Smooth muscle cell of the pulmonary artery (primary cell): ENCODE measurements around the gene PRPH. TPM values are rescaled to one million over a fixed set of nuclear protein-coding genes. Genes with fewer than 3 reads are reported as not detected.

Experiments
- total RNA-seq: library from RNA; depleted of rRNA; stranded (reverse); fragments of >200 nt; gene quantifications from 2 replicates; pipeline ENCODE4 v1.2.3, GENCODE V29; 2014

Gene PRPH
- total RNA-seq, result 0.33 and 1.9 TPM in 2 replicates

GRCh38 chr12:49295082-49295936 lies at the start of gene PRPH:
Gene PRPH, plus strand, starts transcription at chr12:49295147. Its CDS starts 54 bp downstream, at chr12:49295201.

GRCh38 chr12:49264873-49265792 lies 29.8 kb upstream of the PRPH start, which contains the start of gene TUBA1C:
Gene TUBA1C, plus strand, starts transcription at chr12:49265082. Its CDS starts 100 bp downstream, at chr12:49265182.

GRCh38 chr12:49322708-49323523 lies 28.0 kb downstream of the PRPH start, which contains the start of gene TROAP:
Gene TROAP, plus strand, starts transcription at chr12:49323255. Its CDS starts 354 bp downstream, at chr12:49323609.

GRCh38 chr12:49336645-49337584 lies 42.0 kb downstream of the PRPH start, which contains the start of gene C1QL4:
Gene C1QL4, minus strand, starts transcription at chr12:49337188. Its CDS starts 711 bp downstream, at chr12:49336477.

GRCh38 chr12:49346659-49347310 lies 51.8 kb downstream of the PRPH start, which contains the start of gene DNAJC22:
Gene DNAJC22, plus strand, starts transcription at chr12:49346888. Its CDS starts 1,985 bp downstream, at chr12:49348873.

Other genes starting within 250 kb of the PRPH start
- 63.9 and 73.0 TPM in 2 replicates for gene KMT2D, start 234.4 kb upstream of the PRPH start, total RNA-seq
- 0.23 and 0.59 TPM in 2 replicates for gene RHEBL1, start 225.2 kb upstream of the PRPH start, total RNA-seq
- gene DHH, start 200.3 kb upstream of the PRPH start, total RNA-seq, result 0.07 and 0.13 TPM in 2 replicates
- gene LMBR1L, start 184.3 kb upstream of the PRPH start, total RNA-seq, result 42.7 and 47.0 TPM in 2 replicates
- 945 and 1,479 TPM in 2 replicates for gene TUBA1B, start 163.8 kb upstream of the PRPH start, total RNA-seq
- gene TUBA1A, start 106.1 kb upstream of the PRPH start, total RNA-seq, result 495 and 558 TPM in 2 replicates
- gene TUBA1C, start 30.1 kb upstream of the PRPH start, total RNA-seq, result 303 and 344 TPM in 2 replicates
- 2.4 and 3.4 TPM in 2 replicates for gene TROAP, start 28.1 kb downstream of the PRPH start, total RNA-seq
- gene C1QL4, start 42.0 kb downstream of the PRPH start, total RNA-seq, result 0.07 TPM in 2 replicates
- 0.20 and 2.1 TPM in 2 replicates for gene DNAJC22, start 51.7 kb downstream of the PRPH start, total RNA-seq
- 22.9 and 29.9 TPM in 2 replicates for gene SPATS2, start 72.3 kb downstream of the PRPH start, total RNA-seq
- gene KCNH3, start 243.9 kb downstream of the PRPH start, total RNA-seq, result 0.26 and 0.33 TPM in 2 replicates